Endothelial cell of umbilical vein (primary cell): ENCODE measurements around the gene CDK19. TPM values are rescaled to one million over a fixed set of nuclear protein-coding genes. Genes with fewer than 3 reads are reported as not detected.

Experiments
- BruUV-seq: library from RNA; stranded (reverse); fragments of 400-500 nt; replicated peaks from 2 replicates; lab custom pipeline; 2021; lab: Mats Ljungman, UMichigan
- CTCF ChIA-PET: fragments of 300-600, 350-600 bp; sonication (Branson Sonifier 250); formaldehyde crosslinking; loops from one replicate; lab custom pipeline; 2021; ENCODE audit warnings: antibody characterized with exemption, inconsistent platforms; lab: Charles Lee
- POLR2A ChIA-PET: fragments of 300-600, 350-600 bp; sonication (Branson Sonifier 250); formaldehyde crosslinking; loops from one replicate; lab custom pipeline; 2021; ENCODE audit warnings: antibody characterized with exemption, inconsistent platforms; lab: Charles Lee
- DNase-seq: peaks from one replicate; pipeline ENCODE4 v3.0.0-alpha.2; 2011; ENCODE audit warnings: low read depth, low spot score
- FAIRE-seq: peaks from 2 replicates; lab custom pipeline; 2011; peaks lifted over from hg19 to GRCh38; lab: Jason Lieb, UNC
- H2AFZ ChIP-seq: 2 replicates; pipeline ENCODE4 v1.6.0; 2012; ENCODE audit warnings: low read depth, low read length, control low read depth, inconsistent platforms
- H3K27ac ChIP-seq: 2 replicates; pipeline ENCODE4 v1.5.1; 2011; ENCODE audit warnings: low read depth, mild to moderate bottlenecking, control low read depth, low read length, moderate library complexity; ENCODE audit not compliant: insufficient read depth
- H3K27me3 ChIP-seq, 2 experiments: 2 replicates each; pipeline versions ENCODE4 v1.6.0 to v1.6.1; 2011; ENCODE audit warnings: low read length in 2 of 2, mixed read lengths in 1 of 2; ENCODE audit not compliant: control insufficient read depth in 2 of 2, insufficient read depth in 2 of 2
- H3K36me3 ChIP-seq, 2 experiments: 2 replicates in 1 of 2; 3 replicates in 1 of 2; pipeline ENCODE4 v1.5.1; 2011; ENCODE audit warnings: low read length in 2 of 2, mild to moderate bottlenecking in 1 of 2, moderate library complexity in 1 of 2; ENCODE audit not compliant: control insufficient read depth in 2 of 2, insufficient read depth in 2 of 2; ENCODE audit errors: extremely low read depth in 1 of 2
- H3K4me1 ChIP-seq: 3 replicates; pipeline ENCODE4 v1.5.1; 2011; ENCODE audit warnings: mild to moderate bottlenecking, low read length; ENCODE audit not compliant: control insufficient read depth, insufficient read depth; ENCODE audit errors: extremely low read depth
- H3K4me2 ChIP-seq: 2 replicates; pipeline ENCODE4 v1.6.1; 2011; ENCODE audit warnings: low read length, control low read depth, mixed read lengths; ENCODE audit not compliant: insufficient read depth
- H3K4me3 ChIP-seq, 3 experiments: fragments of 200-600 bp in 1 of 3; sonication (generic), shearing (Covaris generic) in 1 of 3; replicated peaks in 1 of 3; 2 replicates each; pipeline ENCODE4 v1.5.1; 2011 to 2016; ENCODE audit warnings: control low read depth in 3 of 3, low read length in 3 of 3, mild to moderate bottlenecking in 2 of 3, inconsistent platforms in 1 of 3, low read depth in 1 of 3, moderate library complexity in 1 of 3; ENCODE audit not compliant: insufficient read depth in 1 of 3
- H3K79me2 ChIP-seq: 2 replicates; pipeline ENCODE4 v1.6.0; 2012; ENCODE audit warnings: low read length, inconsistent platforms; ENCODE audit not compliant: control insufficient read depth, insufficient read depth
- H3K9ac ChIP-seq: replicated peaks from 2 replicates; pipeline ENCODE3; 2011; ENCODE audit warnings: low read length, control low read depth; ENCODE audit not compliant: insufficient read depth; ENCODE audit errors: extremely low read depth
- H3K9me1 ChIP-seq: replicated peaks from 3 replicates; pipeline ENCODE4 v1.6.0; 2011; ENCODE audit warnings: mild to moderate bottlenecking, low read length; ENCODE audit not compliant: control insufficient read depth, insufficient read depth; ENCODE audit errors: extremely low read depth
- H3K9me3 ChIP-seq: replicated peaks from 2 replicates; pipeline ENCODE4 v1.5.1; 2012; ENCODE audit warnings: low read length, inconsistent platforms; ENCODE audit not compliant: control insufficient read depth, insufficient read depth
- H4K20me1 ChIP-seq: replicated peaks from 2 replicates; pipeline ENCODE3; 2011; ENCODE audit warnings: mild to moderate bottlenecking, low read length; ENCODE audit not compliant: control insufficient read depth, insufficient read depth; ENCODE audit errors: extremely low read depth
- CTCF ChIP-seq, 2 donors: IDR thresholded peaks; 1 replicate in 1 of 2; 2 replicates in 1 of 2; pipeline ENCODE4 v1.5.1; 2011; ENCODE audit warnings: low read length in 2 of 2, mild to moderate bottlenecking in 2 of 2, moderate library complexity in 2 of 2, control low read depth in 1 of 2, inconsistent platforms in 1 of 2, low read depth in 1 of 2; ENCODE audit not compliant: insufficient read depth in 1 of 2; ENCODE audit errors: extremely low read depth in 1 of 2
- EZH2 ChIP-seq: IDR thresholded peaks from 2 replicates; pipeline ENCODE4 v1.6.1; 2012; ENCODE audit warnings: borderline replicate concordance, low read depth, mild to moderate bottlenecking, moderate library complexity, low read length, inconsistent platforms; ENCODE audit not compliant: severe bottlenecking
- FOS ChIP-seq: IDR thresholded peaks from 2 replicates; pipeline ENCODE4 v1.6.1; 2011; ENCODE audit warnings: mild to moderate bottlenecking, low read length, moderate library complexity, borderline replicate concordance; ENCODE audit not compliant: insufficient read depth
- POLR2AphosphoS5 ChIP-seq: IDR thresholded peaks from 2 replicates; pipeline ENCODE4 v1.6.1; 2012; ENCODE audit warnings: low read depth, mild to moderate bottlenecking, control low read depth, low read length, moderate library complexity; ENCODE audit not compliant: insufficient read depth
- dilution Hi-C: fragments of 300-500 bp; cut with MboI; formaldehyde crosslinking; loops from one replicate; pipeline ENCODE4 v1.15.0; 2019; ENCODE audit warnings: low sequenced_read_pairs; ENCODE audit not compliant: extremely low pct_ligation_motif_present
- intact Hi-C: fragments of 100-400 bp; cut with micrococcal nuclease; formaldehyde crosslinking; loops from one replicate; pipeline ENCODE4 v1.10.0; 2022
- polyA plus RNA-seq, 4 experiments: library from polyadenylated mRNA; depleted of rRNA in 3 of 4; stranded (reverse) in 3 of 4; unstranded in 1 of 4; fragments of >200 nt; gene quantifications; 2 replicates each; pipeline versions ENCODE4 v1.2.1 to v1.2.3, GENCODE V29; 2011 to 2012; ENCODE audit warnings: missing spikeins in 1 of 4
- total RNA-seq: library from RNA; stranded (reverse); gene quantifications from 2 replicates; pipeline ENCODE4 v1.2.3, GENCODE V29; 2021

CDK19 gene
- total and polyA plus RNA-seq, 2 donors (not counting 3 experiments of a cell fraction or from before 2014, with no cell fraction given), result 4.6 to 12.1 TPM

GRCh38 chr6:110619275-110619908 lies 195.9 kb downstream of the CDK19 start:
- Histone ChIP-seq H3K4me1 (peaks cover 2% of the 10 kb centered on the region), H4K20me1 (no peaks in the 10 kb centered on the region), H3K9me3 (no peaks in the 10 kb centered on the region), H3K36me3 (no peaks in the 10 kb centered on the region), H3K4me2 (no peak overlapping the region), H3K79me2 (no peaks in the 10 kb centered on the region), H3K9ac (no peak overlapping the region), H3K27me3 (no peaks in the 10 kb centered on the region), H3K4me3 (no peak overlapping the region), H3K9me1 (no peaks in the 10 kb centered on the region), H2AFZ (no peak overlapping the region), H3K27ac (no peak overlapping the region)
- FAIRE-seq, result no peak
- dilution Hi-C loops (no loop called here), intact Hi-C loops (no loop called here)
- TF ChIP-seq EZH2 (no peak), FOS (no peak), POLR2AphosphoS5 (no peak), CTCF (IDR thresholded peaks at IDR 0.05; ENCODE audit: extremely low read depth in 1 of 2, insufficient read depth in 1 of 2, low read depth in 1 of 2, low read length in 2 of 2) (no peak)
- BruUV-seq, result no TSS peak
- no peak for DNase-seq
- ChIA-PET POLR2A (no interaction called here), CTCF (interaction anchor here (0.7 to 1.3 kb wide), 5 partner anchors 9 to 118 kb away, joined by 3 to 5 read pairs (median 3); no protein-coding TSS in a partner anchor)
